Peyer's patch (tissue), 4 donors: ENCODE data around the gene BAZ1A.

ENCODE experiments used
- CTCF ChIP-seq, 6 experiments: fragments of 450-650 bp in 4 of 6; fragments of 200-600 bp in 2 of 6; sonication (generic) in 1 of 6; IDR thresholded peaks; one replicate each; pipeline ENCODE4 v1.5.1; 2017 to 2019; ENCODE audit warnings: antibody characterized with exemption in 6 of 6, mild to moderate bottlenecking in 3 of 6, moderate library complexity in 1 of 6
- POLR2A ChIP-seq, 2 donors: fragments of 450-650 bp; IDR thresholded peaks; one replicate each; pipeline ENCODE4 v1.5.1; 2017; ENCODE audit warnings: antibody characterized with exemption in 2 of 2, mild to moderate bottlenecking in 2 of 2, moderate library complexity in 2 of 2

- no peak for TF ChIP-seq CTCF (IDR thresholded peaks at IDR 0.05)
- no peak for TF ChIP-seq POLR2A (IDR thresholded peaks at IDR 0.05)
Observed at GRCh38 chr14:34872822-34873588, 2.2 kb downstream of the BAZ1A start.
